Measurements from ENCODE around the gene BPIFB6. TPM values are rescaled to one million over a fixed set of nuclear protein-coding genes. Genes with fewer than 3 reads are reported as not detected.

BPIFB6 gene
- total and polyA plus RNA-seq, 4 donors, result not detected

DNA sequence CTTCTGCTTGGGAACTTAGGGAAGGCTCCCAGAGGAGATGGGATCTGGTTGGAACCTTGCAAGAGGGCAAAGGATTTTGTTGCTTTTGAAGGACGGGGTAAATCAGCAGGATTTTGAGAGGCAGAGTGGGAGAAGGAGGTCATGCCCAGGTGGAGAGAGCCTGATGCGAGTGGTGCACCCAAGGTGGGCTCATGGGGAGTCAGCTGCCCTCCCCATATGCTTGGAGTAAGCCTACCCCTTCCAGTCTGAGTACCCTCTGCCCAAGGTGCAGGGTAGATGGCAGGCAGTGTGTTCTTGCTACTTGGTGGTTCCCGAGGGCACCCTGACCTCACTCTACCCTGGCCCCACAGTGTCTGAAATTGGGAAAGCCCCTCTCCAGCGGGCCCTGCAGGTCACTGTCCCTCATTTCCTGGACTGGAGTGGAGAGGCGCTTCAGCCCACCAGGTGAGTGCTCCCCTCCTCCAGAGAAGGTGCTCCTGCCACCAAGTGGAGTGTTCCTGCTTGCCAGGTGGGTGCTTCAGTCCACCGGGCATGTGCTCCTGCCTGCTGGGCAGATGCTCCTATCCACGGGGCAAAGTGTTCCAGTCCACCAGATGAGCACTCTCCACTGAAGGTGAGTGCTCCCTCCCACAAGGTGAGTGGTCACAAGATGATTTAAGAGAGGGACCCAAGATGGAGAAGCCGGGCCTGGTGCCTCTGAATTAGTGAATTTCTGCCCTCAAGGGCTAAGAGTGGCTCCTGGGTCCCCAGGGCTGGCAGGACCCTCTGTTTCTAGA lies 20.6 kb upstream of the BPIFB6 start:
- peaks cover 0 to 2% (median 0%) of the 10 kb centered on the region in 4 donors for H3K27me3 ChIP-seq (ENCODE audit: control insufficient read depth in 4 of 4, insufficient read depth in 4 of 4, low read length in 3 of 4)
- H3K9me3 ChIP-seq (ENCODE audit: control insufficient read depth in 4 of 4, low read length in 3 of 4), result no peaks in the 10 kb centered on the region
- no peak overlapping the region for H3K27ac ChIP-seq (ENCODE audit: low read depth in 1 of 2, low read length in 2 of 2)
- no peaks in the 10 kb centered on the region for H3K36me3 ChIP-seq (ENCODE audit: control insufficient read depth in 4 of 4, insufficient read depth in 3 of 4, low read depth in 1 of 4, low read length in 3 of 4)
- H3K4me1 ChIP-seq (ENCODE audit: control insufficient read depth in 4 of 4, insufficient read depth in 4 of 4, low read length in 3 of 4), result peaks cover 0 to 7% (median 1%) of the 10 kb centered on the region in 4 donors
- H3K9ac ChIP-seq (ENCODE audit: low read depth in 1 of 2, low read length in 2 of 2), result no peak overlapping the region
- no peak for DNase-seq (ENCODE audit: low spot score)
- TF ChIP-seq, protein P1, sequence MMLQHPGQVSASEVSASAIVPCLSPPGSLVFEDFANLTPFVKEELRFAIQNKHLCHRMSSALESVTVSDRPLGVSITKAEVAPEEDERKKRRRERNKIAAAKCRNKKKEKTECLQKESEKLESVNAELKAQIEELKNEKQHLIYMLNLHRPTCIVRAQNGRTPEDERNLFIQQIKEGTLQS (IDR thresholded peaks at IDR 0.05), result no peak
- TF ChIP-seq, protein P2, sequence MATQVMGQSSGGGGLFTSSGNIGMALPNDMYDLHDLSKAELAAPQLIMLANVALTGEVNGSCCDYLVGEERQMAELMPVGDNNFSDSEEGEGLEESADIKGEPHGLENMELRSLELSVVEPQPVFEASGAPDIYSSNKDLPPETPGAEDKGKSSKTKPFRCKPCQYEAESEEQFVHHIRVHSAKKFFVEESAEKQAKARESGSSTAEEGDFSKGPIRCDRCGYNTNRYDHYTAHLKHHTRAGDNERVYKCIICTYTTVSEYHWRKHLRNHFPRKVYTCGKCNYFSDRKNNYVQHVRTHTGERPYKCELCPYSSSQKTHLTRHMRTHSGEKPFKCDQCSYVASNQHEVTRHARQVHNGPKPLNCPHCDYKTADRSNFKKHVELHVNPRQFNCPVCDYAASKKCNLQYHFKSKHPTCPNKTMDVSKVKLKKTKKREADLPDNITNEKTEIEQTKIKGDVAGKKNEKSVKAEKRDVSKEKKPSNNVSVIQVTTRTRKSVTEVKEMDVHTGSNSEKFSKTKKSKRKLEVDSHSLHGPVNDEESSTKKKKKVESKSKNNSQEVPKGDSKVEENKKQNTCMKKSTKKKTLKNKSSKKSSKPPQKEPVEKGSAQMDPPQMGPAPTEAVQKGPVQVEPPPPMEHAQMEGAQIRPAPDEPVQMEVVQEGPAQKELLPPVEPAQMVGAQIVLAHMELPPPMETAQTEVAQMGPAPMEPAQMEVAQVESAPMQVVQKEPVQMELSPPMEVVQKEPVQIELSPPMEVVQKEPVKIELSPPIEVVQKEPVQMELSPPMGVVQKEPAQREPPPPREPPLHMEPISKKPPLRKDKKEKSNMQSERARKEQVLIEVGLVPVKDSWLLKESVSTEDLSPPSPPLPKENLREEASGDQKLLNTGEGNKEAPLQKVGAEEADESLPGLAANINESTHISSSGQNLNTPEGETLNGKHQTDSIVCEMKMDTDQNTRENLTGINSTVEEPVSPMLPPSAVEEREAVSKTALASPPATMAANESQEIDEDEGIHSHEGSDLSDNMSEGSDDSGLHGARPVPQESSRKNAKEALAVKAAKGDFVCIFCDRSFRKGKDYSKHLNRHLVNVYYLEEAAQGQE (IDR thresholded peaks at IDR 0.05), result no peak
- TF ChIP-seq HNF4G (IDR thresholded peaks at IDR 0.05) (no peak), SP1 (IDR thresholded peaks at IDR 0.05) (no peak), TAF1 (conservative IDR thresholded peaks at IDR 0.05) (no peak), RAD21 (IDR thresholded peaks at IDR 0.05) (no peak), GABPA (IDR thresholded peaks at IDR 0.05 in 1 of 2, conservative IDR thresholded peaks at IDR 0.05 in 1 of 2) (no peak), JUND (IDR thresholded peaks at IDR 0.05) (no peak), NR2F2 (IDR thresholded peaks at IDR 0.05) (no peak), EGR1 (IDR thresholded peaks at IDR 0.05; ENCODE audit: low read depth in 2 of 2) (no peak), YY1 (IDR thresholded peaks at IDR 0.05) (no peak), FOXA2 (IDR thresholded peaks at IDR 0.05) (no peak), FOXA1 (IDR thresholded peaks at IDR 0.05) (no peak), HNF4A (conservative IDR thresholded peaks at IDR 0.05) (no peak), RXRA (IDR thresholded peaks at IDR 0.05) (no peak)
- TF ChIP-seq, protein P3, sequence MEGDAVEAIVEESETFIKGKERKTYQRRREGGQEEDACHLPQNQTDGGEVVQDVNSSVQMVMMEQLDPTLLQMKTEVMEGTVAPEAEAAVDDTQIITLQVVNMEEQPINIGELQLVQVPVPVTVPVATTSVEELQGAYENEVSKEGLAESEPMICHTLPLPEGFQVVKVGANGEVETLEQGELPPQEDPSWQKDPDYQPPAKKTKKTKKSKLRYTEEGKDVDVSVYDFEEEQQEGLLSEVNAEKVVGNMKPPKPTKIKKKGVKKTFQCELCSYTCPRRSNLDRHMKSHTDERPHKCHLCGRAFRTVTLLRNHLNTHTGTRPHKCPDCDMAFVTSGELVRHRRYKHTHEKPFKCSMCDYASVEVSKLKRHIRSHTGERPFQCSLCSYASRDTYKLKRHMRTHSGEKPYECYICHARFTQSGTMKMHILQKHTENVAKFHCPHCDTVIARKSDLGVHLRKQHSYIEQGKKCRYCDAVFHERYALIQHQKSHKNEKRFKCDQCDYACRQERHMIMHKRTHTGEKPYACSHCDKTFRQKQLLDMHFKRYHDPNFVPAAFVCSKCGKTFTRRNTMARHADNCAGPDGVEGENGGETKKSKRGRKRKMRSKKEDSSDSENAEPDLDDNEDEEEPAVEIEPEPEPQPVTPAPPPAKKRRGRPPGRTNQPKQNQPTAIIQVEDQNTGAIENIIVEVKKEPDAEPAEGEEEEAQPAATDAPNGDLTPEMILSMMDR (IDR thresholded peaks at IDR 0.05; ENCODE audit: low read depth, low read length, missing input control), result no peak
- TF ChIP-seq, protein P4, sequence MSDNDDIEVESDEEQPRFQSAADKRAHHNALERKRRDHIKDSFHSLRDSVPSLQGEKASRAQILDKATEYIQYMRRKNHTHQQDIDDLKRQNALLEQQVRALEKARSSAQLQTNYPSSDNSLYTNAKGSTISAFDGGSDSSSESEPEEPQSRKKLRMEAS (IDR thresholded peaks at IDR 0.05), result no peak
- TF ChIP-seq, protein P5, sequence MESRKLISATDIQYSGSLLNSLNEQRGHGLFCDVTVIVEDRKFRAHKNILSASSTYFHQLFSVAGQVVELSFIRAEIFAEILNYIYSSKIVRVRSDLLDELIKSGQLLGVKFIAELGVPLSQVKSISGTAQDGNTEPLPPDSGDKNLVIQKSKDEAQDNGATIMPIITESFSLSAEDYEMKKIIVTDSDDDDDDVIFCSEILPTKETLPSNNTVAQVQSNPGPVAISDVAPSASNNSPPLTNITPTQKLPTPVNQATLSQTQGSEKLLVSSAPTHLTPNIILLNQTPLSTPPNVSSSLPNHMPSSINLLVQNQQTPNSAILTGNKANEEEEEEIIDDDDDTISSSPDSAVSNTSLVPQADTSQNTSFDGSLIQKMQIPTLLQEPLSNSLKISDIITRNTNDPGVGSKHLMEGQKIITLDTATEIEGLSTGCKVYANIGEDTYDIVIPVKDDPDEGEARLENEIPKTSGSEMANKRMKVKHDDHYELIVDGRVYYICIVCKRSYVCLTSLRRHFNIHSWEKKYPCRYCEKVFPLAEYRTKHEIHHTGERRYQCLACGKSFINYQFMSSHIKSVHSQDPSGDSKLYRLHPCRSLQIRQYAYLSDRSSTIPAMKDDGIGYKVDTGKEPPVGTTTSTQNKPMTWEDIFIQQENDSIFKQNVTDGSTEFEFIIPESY (IDR thresholded peaks at IDR 0.05), result no peak
- 89% methylated on average over 8 of the region's 8 CpGs for WGBS
- no peak overlapping the region for H3K4me3 ChIP-seq (ENCODE audit: low read depth in 1 of 3, low read length in 3 of 3)
